HG03060 (cell line): Measurements from ENCODE around the gene BUB1B.
"Not testable (repeated sequence)": the region's sequence is repeated elsewhere in the genome, so short reads cannot be mapped to it uniquely, and the experiment has no call there.

ENCODE experiments used
- ATAC-seq: cut with Tn5 transposase; IDR thresholded peaks from one replicate; pipeline ENCODE4 v1.9.1; 2021; ENCODE audit warnings: low read depth, moderate number of reproducible peaks; ENCODE audit not compliant: unreplicated experiment

The BUB1B gene

GRCh38 chr15:40160689-40161688 is at the start of gene BUB1B:
TSS of gene BUB1B (plus strand) at chr15:40161069. CDS start at chr15:40161221, 152 bp downstream.
- ATAC-seq, result peak; percentile 57

GRCh38 chr15:40111888-40112287 is 49.0 kb upstream of the BUB1B start:
- no peak for ATAC-seq

GRCh38 chr15:40112789-40113188 is 48.1 kb upstream of the BUB1B start:
- ATAC-seq, result no peak

GRCh38 chr15:40114218-40114617 is 46.7 kb upstream of the BUB1B start:
- no peak for ATAC-seq

GRCh38 chr15:40115106-40115505 is 45.8 kb upstream of the BUB1B start:
- ATAC-seq, result not testable (repeated sequence)

GRCh38 chr15:40115670-40116093 is 45.2 kb upstream of the BUB1B start:
- ATAC-seq, result no peak

- ATAC-seq, result no peak
Measured at GRCh38 chr15:40118473-40118872, 42.4 kb upstream of the BUB1B start.

- ATAC-seq, result no peak
Measured at GRCh38 chr15:40121911-40122638, 38.8 kb upstream of the BUB1B start.

GRCh38 chr15:40122989-40123388 is 37.9 kb upstream of the BUB1B start:
- ATAC-seq, result not testable (repeated sequence)

GRCh38 chr15:40123863-40124262 is 37.0 kb upstream of the BUB1B start:
- not testable (repeated sequence) for ATAC-seq

- ATAC-seq, result not testable (repeated sequence)
Measured at GRCh38 chr15:40124333-40124732, 36.5 kb upstream of the BUB1B start.

- ATAC-seq, result not testable (repeated sequence)
Measured at GRCh38 chr15:40124807-40125285, 36.0 kb upstream of the BUB1B start.

GRCh38 chr15:40125950-40126349 is 34.9 kb upstream of the BUB1B start:
- no peak for ATAC-seq

GRCh38 chr15:40128766-40129660 is 31.9 kb upstream of the BUB1B start:
- ATAC-seq, result no peak

- ATAC-seq, result no peak
Measured at GRCh38 chr15:40130118-40130517, 30.8 kb upstream of the BUB1B start.

GRCh38 chr15:40130799-40131502 is 29.9 kb upstream of the BUB1B start:
- ATAC-seq, result no peak

- no peak for ATAC-seq
Measured at GRCh38 chr15:40133544-40133943, 27.3 kb upstream of the BUB1B start.

GRCh38 chr15:40134885-40135284 is 26.0 kb upstream of the BUB1B start:
- no peak for ATAC-seq

GRCh38 chr15:40135846-40136450 is 24.9 kb upstream of the BUB1B start:
- ATAC-seq, result not testable (repeated sequence)
